Retina (tissue), 1 donor: ENCODE measurements around the gene HIRA.
"Not testable (repeated sequence)": the region's sequence is repeated elsewhere in the genome, so short reads cannot be mapped to it uniquely, and the experiment has no call there.

ENCODE experiments used
- DNase-seq: peaks from one replicate; pipeline ENCODE4 v3.0.0-alpha.2; 2016

Gene HIRA

DNA sequence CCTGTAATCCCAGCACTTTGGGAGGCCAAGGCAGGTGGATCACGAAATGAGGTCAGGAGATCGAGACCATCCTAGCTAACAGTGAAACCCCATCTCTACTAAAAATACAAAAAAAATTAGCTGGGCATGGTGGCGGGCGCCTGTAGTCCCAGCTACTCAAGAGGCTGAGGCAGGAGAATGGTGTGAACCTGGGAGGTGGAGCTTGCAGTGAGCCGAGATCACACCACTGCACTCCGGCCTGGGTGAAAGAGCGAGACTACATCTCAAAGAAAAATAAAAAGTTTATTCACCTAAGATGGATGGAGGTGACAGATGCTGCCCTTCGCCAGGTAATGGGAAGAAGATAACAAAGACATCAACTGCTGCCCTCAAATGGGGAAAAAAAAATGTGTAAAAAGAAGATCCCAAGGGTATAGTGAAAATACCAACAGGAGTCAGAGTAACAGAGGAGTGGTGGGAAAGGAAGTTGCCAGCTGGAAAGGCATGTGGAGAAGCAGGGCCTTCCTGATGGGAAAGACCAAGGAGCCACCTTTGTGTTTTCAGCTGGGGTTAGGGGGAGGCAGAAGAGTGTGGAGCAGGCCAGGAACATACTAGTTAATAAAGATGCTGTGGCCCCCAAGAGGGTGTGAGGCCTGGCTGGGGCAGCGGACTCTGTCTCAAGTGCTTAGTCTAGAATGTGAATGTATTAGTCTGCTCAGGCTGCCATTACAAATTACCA is 5.1 kb upstream of the HIRA start:
- DNase-seq, result not testable (repeated sequence)

DNA sequence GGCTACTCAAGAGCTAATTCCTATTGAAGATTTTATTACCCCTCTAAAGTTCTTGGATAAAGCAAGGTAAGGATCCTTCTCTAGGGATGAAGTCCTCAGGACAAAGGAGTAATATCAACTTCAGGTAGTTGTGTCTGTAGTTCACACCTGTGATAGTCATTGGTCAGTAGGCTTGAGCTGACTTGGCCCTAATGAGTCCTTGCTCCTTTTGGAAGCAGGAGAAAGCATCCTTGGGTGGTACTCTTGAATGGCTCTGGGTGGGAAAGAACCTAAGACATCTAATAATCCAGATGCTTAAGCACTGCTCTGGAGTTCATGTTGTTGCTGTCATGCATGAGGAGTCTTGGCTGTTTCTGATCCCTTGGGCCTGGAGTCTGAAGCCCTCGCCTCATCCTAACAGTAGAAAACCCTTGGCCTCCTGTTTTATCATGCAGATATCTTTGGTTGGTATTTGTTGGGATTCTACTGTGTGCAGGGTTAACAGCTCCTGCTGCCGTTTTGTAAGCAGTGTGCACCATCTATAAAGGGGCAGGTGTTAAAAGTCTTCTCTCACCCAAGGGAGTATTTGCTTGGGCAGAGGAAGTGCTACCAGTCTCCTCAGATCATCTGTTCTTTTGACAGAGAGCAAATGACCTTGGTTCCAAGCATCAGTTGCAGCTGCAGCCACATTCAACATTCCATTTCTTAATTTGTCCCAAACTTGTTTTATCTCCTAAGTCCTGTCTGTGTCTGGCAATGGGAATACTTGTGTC is 3.5 kb upstream of the HIRA start:
- DNase-seq, result no peak

DNA sequence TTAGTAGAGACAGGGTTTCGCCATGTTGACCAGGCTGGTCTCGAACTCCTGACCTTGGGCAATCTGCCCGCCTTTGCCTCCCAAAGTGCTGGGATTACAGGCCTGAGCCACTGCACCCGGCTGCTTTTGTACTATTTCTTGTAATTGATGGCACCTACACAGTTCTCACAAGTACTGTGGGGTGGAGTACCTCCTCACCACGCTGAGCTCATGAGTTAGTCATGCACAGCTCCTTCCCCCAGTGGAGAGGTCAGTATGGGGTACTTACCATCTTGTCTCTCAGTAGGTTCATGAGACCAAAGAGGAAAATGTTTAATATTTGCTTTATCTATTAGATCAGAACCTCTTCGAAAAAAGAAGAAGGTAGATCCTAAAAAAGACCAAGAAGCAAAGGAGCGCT is 2.9 kb upstream of the HIRA start:
- DNase-seq, result no peak

DNA sequence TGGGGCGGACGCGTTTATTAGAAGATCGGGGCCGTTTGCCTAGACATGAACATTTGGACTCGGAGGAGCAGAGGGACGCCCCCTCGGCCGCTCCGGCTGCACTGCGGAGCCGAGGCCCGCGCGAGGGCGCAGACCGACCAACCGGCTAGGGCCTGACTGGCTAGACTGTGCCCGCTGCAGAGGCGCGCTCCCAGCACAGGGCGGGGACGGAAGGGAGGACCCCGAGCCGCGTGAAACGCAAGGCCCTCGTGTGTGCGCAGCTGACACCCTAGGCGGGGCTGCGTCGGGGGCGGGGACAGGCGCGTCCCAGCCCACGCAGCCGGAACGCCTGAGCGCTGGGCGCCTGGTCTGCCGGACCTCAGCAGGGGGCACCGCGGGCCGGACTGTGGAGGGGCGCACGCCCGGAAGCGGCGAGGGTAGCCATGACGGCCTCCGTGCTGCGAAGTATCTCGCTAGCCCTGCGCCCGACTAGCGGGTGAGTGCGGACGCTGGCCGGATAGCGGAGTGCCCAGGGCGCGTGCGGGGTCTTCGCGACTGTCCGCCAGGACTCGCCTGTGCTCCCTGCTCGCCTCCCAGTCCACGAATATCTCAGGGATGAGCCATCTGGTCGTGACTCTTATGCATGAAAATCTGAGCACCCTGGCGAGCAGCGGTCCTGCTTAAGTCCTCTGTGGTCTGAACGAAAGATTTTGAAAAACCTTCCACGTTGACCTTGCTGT is 759 bp upstream of the HIRA start, which contains the start of gene MRPL40:
MRPL40 (plus strand) TSS at position 413 of the 719 bp plus-strand sequence; CDS start at position 423, 10 bp downstream.
- peak; percentile 95 for DNase-seq

DNA sequence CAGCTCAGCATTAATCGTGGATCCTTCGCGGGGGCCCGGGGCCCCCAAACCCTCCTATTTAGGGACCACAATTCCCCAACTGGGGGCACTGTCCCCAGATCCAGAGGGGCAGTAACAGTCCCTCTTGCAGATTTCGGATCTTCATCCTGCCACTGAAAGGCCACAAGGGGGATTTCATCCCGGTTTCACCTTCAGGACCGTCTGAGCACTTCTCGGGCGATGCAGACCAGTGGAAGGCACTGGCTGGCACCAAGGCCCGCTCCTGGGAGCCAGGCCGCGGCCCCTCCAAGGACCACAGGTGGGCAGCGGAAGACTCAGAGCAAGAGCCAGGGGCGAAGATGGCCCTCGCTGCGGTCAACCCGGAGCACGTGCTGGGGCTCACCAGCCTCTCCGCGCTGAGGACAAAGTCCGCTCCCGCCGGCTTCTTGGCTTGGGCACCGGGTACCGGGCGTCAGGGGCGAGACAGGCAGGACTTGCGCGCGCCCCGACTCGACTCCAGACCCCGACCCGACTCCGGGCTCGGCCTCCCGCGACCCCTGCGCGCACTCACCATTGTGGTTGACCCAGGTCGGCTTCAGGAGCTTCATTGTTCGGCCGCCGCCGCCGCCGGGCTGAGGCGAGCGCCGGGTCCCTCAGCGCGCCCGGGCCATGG is 517 bp downstream of the HIRA start:
- DNase-seq, result peak; percentile 75

DNA sequence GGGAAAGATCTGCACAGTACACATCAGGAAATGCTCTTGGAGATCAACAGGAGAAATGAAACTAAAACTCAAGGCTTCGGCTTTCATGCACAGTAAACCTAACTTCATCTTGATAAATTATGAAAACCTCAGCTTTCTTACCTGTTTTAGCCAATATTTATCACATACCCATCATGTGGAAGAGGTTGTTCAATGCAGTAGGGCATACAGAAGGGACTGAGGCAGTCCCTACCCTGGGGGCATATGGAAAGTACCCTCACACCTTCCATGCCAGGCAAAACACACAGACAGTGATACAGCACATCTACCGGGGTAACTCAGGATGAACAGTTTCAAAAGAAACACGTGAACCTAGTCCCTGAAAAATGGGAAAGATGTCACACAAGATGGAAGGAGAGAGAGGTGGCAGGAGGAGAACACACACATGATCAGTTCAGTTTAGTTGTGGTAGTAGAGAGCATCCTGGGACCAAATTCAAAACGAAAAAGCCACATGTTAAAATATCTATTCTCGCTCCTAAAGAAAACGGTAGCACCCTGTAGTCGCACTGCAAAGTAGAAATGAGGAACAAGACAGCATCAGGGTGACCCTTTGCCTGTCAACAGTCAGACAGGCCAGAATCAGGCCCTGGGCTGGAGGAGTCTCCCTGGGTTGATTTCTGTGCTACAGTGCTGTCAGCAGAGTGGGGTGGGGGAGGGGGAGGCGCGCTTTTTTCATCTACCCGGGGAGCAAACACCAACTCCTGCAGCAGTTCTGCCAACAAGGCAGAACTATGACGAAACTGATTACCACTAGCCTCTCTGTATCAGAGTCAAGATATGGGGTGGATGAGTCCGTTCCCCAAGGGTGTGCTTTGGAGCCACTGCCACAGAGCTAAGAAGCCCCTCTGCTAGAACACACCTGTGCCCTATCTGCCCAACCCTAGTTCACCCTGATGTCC is 1.3 kb downstream of the HIRA start:
- no peak for DNase-seq

DNA sequence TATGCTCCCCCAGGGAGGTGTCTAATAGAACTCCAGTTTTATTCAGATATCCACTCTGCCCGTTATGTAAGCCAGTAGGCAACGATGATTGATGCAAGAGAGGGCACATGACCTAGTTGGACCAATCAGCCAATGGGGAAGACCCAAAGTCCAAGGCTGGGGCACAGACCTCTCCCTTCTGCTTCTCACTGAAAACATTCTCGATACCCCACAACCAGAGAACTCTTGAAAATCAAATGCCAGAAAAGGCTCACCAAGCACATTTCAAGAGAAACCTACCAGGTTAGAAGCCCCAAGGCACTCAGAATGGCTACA is 7.4 kb downstream of the HIRA start:
- DNase-seq, result no peak

DNA sequence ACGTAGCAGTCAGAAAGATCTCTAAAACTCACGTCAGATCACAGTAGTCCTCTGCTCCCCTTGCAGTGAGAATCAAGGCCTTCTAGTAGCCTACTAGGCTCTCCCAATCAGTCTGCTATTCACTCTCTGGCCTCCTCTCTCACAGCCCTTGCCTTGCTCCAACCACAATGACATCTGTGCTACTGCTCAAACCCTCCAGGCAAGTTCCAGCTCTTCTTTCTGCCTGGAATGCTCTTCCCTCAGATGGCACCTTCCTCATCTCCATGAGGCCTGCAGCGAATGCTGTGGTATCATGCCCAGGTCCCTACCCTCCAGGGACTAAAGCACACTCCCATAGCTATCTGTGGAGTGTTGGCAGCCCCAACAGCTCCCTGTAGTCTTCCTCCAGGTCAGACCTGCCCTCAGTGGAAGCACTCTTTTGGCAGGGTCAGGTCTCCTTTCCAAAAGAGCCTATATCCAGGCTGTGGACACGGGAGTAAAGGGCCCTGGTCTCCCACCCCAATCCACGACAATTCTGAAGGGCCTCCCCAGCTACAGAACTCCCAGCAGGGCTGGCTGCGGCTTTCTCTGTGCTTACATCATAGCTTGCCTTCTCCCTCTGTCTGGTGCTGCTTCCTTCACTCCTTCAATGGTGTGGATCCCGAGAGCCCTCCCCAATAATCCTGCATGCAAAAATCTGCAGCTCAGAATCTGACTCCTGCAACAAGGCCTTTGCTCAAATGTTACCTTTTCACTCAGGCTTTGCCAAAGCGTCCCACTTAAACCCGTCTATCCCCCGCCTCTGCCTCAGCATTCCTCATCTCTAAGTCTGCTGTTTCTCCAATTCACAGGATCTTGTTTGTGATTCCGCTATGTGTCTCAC is 8.9 kb downstream of the HIRA start:
- no peak for DNase-seq

DNA sequence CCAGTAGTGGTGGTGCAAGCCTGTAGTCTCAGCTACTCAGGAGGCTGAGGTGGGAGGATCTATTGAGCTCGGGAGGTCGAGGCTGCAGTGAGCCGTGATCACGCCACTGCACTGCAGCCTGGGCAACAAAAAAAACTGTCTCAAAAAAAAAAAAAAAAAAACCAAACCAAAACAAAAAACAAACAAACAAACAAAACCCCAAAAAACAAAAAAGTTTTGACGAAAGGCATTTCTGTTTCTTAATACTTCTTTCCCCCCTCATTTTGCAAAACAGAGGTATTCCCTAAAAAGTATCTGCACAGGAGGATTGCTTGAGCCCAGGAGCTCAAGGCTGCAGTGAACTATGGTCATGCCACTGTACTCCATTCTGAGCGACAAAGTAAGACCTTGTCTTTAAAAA is 11.2 kb downstream of the HIRA start:
- no peak for DNase-seq

DNA sequence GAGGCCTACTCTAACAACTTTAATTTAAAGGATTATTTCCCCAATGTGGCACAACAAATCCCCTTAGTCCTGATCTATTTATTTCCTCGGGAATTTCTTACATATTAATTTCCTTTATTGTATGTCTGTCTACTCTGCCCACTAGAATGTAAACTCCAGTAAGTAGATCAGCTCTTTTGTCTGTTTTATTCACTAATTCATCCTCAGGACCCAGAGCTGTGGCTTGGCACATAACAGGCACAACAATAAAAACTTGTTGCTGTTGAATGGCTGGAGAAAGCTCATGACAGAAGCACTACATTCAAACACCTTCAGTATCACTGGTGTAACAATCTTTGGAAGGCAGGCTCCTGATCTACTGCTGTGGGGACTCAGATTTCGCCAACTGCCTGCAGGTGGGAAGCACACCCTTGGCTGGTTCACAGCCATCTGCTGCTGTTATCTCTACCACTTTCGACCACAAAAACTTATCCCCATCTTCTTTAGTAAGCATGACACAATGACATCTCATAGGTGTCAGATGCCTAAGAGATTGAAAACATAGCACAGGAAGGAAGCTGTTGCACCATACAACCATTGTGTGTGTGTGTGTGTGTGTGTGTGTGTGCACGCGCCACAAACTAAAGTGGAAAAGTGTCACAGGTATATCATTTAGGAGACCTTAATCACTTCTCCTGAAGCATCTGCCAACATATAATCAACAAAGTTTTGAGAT is 11.9 kb downstream of the HIRA start:
- no peak for DNase-seq

DNA sequence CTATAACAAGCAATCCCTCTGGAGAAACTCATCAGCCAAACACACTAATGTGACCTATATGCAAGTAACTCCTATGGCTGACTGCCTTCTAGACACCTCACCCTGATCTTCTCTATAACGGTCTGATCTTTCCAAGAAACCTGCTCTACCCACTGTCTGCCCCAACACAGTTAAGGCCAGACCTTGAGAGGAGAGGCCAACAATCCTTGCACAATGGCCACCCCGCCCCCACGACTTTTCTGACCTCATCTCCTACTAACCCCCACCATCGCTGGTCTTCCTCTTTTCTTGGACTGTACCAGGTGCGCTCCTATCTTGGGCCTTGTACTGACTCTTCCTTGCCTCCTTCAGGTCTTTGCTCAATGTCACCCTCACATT is 12.5 kb downstream of the HIRA start:
- DNase-seq, result no peak

DNA sequence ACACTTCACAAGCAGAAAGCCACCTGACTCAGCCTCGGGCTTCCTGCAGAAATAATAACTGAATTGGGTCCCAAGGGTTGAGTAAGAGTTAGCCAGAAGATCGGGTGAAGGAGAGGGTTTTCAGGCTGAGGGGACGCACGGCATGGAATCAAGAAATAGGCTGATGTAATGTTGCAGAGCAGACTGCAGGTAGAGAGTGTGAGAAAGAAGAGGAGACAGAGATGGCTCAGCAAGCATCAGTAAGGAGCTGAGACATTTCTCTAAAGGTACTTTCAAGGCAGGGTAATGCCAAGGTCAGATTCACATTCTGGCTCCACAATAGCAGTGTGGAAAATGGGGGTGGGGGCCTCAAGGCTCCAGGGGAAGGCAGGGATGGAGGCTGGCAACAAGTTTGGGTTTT is 18.6 kb downstream of the HIRA start:
- no peak for DNase-seq

DNA sequence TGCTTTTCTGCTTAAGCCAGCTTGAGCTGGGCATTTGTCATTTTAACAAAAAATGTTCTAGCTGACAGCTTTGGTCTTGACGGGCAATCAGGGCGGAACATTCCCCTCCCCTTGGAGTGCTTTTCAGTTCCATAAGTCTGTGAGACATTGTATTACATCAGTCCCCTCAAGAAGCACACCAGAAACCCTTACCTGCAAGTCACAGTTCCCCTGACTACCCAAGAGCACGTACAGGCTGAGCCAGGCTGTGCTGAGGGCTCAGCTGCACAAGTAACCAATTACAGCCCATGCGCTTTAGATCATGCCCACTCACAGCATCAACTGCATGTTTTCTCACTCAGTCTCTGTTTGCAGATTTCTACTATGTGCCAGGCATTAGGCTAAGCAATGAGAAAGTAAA is 19.1 kb downstream of the HIRA start:
- DNase-seq, result peak; percentile 4

DNA sequence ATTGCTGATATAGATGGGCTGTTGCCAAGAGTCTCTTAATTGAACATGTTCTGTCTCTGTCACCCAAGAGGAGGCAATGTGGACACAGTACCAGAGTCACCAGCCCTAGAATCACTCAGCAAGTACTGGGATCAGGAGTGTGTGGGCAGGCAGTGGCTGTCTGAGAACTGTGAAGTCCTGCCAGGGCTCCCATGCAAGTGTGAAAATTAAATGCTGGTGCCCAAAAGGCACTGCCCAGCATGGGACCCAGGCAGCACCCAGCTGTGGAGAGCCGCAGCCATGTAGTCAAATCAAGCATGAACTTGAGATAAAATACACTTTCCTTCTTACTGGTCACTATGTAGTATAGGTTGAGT is 19.9 kb downstream of the HIRA start:
- no peak for DNase-seq

DNA sequence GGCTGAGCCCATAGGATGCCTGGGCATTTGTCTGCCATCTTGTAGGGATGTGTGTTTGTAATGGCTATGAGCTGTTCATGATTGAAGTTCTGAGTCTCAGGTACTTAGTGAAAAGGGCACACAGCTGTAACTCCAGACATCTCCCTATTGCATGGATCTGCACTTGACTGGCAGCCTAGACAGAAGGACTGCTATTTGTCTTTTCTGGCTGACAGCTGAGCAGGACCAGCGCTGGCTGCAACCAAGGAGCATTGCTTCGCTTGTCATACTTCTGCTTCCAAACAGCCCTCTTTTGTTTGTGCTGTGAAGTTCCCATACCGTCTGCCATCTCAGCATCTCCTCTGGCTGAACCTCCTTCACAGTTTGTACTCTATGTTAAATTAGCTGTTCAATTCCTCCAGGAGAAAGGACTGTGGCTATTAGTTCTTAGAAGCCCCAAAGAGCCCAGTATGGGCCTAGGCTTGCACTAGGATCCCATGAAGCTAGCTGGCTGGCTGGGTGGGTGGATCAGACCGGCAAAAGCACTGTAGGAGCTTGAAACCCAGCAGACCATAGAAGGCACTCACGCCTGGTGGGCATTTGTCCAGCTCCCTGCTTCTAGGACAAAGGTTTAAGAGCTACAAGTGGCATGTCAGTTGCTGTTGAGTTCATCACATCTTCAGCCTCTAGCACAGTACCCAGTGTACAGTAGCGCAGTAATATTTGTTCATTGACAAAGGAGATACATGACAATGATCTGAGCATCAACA is 20.4 kb downstream of the HIRA start:
- no peak for DNase-seq

DNA sequence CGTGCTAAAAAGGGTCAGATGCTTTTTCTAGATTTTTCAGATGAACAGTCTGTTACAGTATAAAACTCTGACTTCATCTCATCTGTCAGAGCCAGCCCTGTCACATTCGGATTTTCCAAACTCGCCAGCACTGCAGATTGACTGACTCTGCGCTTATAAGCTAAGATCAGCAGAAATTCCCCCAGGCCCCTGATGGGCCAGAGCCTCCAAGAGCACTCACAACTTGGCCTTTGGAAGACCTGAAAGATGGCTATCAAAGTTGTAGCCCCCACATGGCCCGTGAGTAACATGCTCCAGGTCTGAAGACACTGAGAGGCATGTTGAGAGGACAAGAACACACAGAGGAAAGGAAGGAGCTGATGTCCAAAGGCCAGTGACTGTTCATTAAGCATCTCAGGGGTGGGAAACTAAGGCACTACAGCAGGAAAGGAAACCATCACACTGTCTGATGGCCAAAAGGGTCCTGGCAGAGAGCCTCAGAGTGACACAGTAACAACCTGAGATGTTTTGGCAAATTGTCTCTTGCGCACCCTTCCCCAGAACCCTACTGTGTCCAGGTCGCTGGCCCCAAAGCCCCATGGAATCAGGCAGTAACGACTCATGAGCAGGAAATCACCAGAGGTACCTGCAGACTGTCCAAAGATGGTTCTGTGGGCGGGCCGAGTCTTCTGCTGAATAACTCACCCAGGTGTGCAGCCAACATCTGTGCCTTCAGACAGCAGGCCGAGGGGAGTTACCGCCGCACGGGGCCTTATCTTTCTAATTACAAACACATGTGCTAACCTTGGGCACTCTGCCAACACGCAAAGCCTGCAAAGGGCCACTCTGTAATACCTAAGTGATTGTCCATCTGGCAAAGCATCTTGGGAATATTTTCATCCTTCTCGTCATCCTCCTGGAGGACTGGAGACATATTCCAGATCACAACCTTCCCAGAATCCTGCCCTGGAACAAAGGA is 23.6 kb downstream of the HIRA start:
- no peak for DNase-seq

DNA sequence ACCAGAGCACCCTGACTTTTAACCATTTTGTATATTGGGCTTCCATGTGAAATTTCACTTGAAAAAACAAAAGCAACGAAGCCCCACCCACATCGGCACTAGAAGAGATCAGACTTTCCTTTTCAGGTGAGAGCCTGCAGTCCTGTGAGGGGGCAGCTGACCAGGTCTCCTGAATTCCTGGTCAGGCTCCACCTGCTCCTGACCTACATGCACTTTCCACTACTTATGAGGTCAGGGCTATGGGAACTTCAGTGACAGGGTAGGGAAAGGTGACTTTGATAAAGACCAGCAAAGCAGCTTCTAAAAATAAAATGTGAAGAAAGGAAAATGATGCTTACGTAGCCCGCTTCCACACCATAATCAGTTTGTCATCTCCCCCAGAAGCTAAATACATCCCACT is 24.7 kb downstream of the HIRA start:
- DNase-seq, result no peak

DNA sequence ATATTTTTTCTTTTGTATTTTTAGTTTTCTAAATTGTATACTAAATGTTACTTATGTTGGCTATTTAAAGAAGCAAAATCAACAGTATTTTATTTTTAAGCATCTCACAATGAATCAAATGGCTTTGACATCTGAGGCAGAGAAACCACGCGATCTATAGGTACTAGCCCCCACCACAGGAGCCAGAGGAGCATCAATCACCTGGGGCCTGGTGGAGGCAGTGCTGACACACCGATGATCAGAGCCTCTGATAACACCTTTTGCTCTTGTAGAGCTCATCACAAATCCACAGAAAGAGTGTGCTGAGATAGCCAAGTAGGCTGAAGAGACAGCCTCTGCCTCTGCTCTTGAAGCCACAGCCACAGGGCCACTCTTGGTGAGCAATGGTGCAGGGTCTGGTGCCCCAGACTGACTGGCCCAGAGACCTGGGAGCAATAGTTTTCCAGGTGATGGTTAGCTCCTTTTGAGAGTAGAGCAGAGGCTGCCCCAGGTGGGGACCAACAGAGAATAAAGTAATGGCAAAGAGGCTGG is 25.2 kb downstream of the HIRA start:
- no peak for DNase-seq

DNA sequence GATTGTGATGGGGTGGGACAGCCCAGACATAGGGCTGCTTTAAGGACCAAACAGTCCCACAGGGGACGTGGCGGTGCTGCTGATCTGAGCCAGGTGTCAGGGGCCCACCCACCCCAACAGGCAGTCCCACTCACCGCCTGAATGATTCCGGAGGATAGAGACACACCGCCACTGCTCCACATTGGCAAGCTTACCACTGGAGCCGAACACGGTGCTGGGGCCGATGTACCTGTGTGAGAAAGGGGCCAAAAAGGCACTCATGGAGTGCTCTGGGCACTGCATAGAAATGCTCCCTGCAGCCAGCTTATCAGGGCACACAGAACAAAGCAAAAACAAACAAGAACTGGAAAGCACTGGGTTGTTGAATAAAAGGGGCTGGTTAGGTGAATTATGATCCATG is 25.9 kb downstream of the HIRA start:
- DNase-seq, result no peak
